BLaER1 treated with 17β-estradiol and CSF1 and Interleukin-3, amounts not matched to agents 10 nM and 100 nM (cell line): ENCODE data around the gene PEG3.

Experiments used
- H3K27ac ChIP-seq, 11 experiments: shearing (Covaris generic); formaldehyde crosslinking; 2 replicates each; pipeline ENCODE4 v1.8.1; 2022
- H3K27me3 ChIP-seq, 11 experiments: shearing (Covaris generic); formaldehyde crosslinking; 2 replicates each; pipeline ENCODE4 v1.8.1; 2022
- H3K36me3 ChIP-seq, 11 experiments: shearing (Covaris generic); formaldehyde crosslinking; 2 replicates each; pipeline ENCODE4 v1.8.1; 2022
- H3K4me1 ChIP-seq, 10 experiments: shearing (Covaris generic); formaldehyde crosslinking; 2 replicates each; pipeline ENCODE4 v1.8.1; 2022
- H3K4me2 ChIP-seq, 11 experiments: shearing (Covaris generic); formaldehyde crosslinking; 2 replicates each; pipeline ENCODE4 v1.8.1; 2022
- H3K4me3 ChIP-seq, 10 experiments: shearing (Covaris generic); formaldehyde crosslinking; 2 replicates each; pipeline ENCODE4 v1.8.1; 2022
- H3K9ac ChIP-seq, 11 experiments: shearing (Covaris generic); formaldehyde crosslinking; 2 replicates each; pipeline ENCODE4 v1.8.1; 2022
- H3K9me3 ChIP-seq, 11 experiments: shearing (Covaris generic); formaldehyde crosslinking; replicated peaks in 1 of 11; 2 replicates each; pipeline ENCODE4 v1.8.1; 2022
- H4K20me1 ChIP-seq, 11 experiments: shearing (Covaris generic); formaldehyde crosslinking; 2 replicates each; pipeline ENCODE4 v1.8.1; 2022
- Cebpa-rat ChIP-seq, 11 experiments: shearing (Covaris generic); IDR thresholded peaks; 2 replicates each; pipeline ENCODE4 v1.8.1; 2022

PEG3 gene

GRCh38 chr19:56835401-56835800 lies 5.1 kb downstream of the PEG3 start:
- no peak for TF ChIP-seq Cebpa-rat (IDR thresholded peaks at IDR 0.05)
- no peaks in the 10 kb centered on the region for H3K36me3 ChIP-seq
- no peaks in the 10 kb centered on the region for H3K27me3 ChIP-seq
- H3K4me1 ChIP-seq = peaks cover 0 to 11% (median 5%) of the 10 kb centered on the region in 10 experiments; a peak in 7 of 20 replicates
- H3K4me2 ChIP-seq = no peak overlapping the region
- H3K4me3 ChIP-seq = no peak overlapping the region
- no peaks in the 10 kb centered on the region for H4K20me1 ChIP-seq
- H3K9me3 ChIP-seq = peaks cover 35 to 42% (median 39%) of the 10 kb centered on the region in 11 experiments
- H3K27ac ChIP-seq = no peak overlapping the region
- no peak overlapping the region for H3K9ac ChIP-seq

- Histone ChIP-seq H3K9ac (no peak overlapping the region), H3K4me1 (peaks cover 0 to 11% (median 5%) of the 10 kb centered on the region in 10 experiments; a peak in 7 of 20 replicates), H3K27ac (no peak overlapping the region), H3K27me3 (no peaks in the 10 kb centered on the region), H3K4me2 (no peak overlapping the region), H3K9me3 (peaks cover 29 to 36% (median 33%) of the 10 kb centered on the region in 11 experiments), H3K4me3 (no peak overlapping the region), H4K20me1 (no peaks in the 10 kb centered on the region), H3K36me3 (no peaks in the 10 kb centered on the region)
- TF ChIP-seq Cebpa-rat (IDR thresholded peaks at IDR 0.05) = no peak
These were observed 5.8 kb downstream of the PEG3 start for GRCh38 chr19:56834564-56835375.

- Histone ChIP-seq H4K20me1 (no peaks in the 10 kb centered on the region), H3K27ac (no peak overlapping the region), H3K4me2 (no peak overlapping the region), H3K9ac (no peak overlapping the region), H3K4me1 (peaks cover 0 to 11% (median 5%) of the 10 kb centered on the region in 10 experiments; a peak in 7 of 20 replicates), H3K9me3 (peaks cover 6 to 13% (median 10%) of the 10 kb centered on the region in 11 experiments; a peak in 21 of 22 replicates), H3K36me3 (no peaks in the 10 kb centered on the region), H3K27me3 (no peaks in the 10 kb centered on the region), H3K4me3 (no peak overlapping the region)
- TF ChIP-seq Cebpa-rat (IDR thresholded peaks at IDR 0.05) = no peak
These were observed 8.1 kb downstream of the PEG3 start for GRCh38 chr19:56832352-56832928.

GRCh38 chr19:56831255-56831654 lies 9.3 kb downstream of the PEG3 start:
- TF ChIP-seq Cebpa-rat (IDR thresholded peaks at IDR 0.05) = no peak
- Histone ChIP-seq H3K4me2 (peak overlapping the region in 5 of 11 experiments; percentile 12 to 34 (median 20); a peak in 5 of 22 replicates), H3K4me1 (peaks cover 0 to 11% (median 5%) of the 10 kb centered on the region in 10 experiments; a peak in 7 of 20 replicates), H3K4me3 (no peak overlapping the region), H3K9ac (no peak overlapping the region), H3K9me3 (peaks cover 0 to 3% (median 0%) of the 10 kb centered on the region in 11 experiments; a peak in 3 of 22 replicates), H4K20me1 (no peaks in the 10 kb centered on the region), H3K27me3 (no peaks in the 10 kb centered on the region), H3K36me3 (no peaks in the 10 kb centered on the region), H3K27ac (no peak overlapping the region)

GRCh38 chr19:56829596-56829995 lies 10.9 kb downstream of the PEG3 start:
- Histone ChIP-seq H3K36me3 (no peaks in the 10 kb centered on the region), H3K27me3 (no peaks in the 10 kb centered on the region), H4K20me1 (no peaks in the 10 kb centered on the region), H3K9me3 (peaks cover 0 to 3% (median 0%) of the 10 kb centered on the region in 11 experiments; a peak in 1 of 22 replicates), H3K4me3 (no peak overlapping the region), H3K9ac (no peak overlapping the region), H3K4me1 (peaks cover 0 to 9% (median 5%) of the 10 kb centered on the region in 10 experiments; a peak in 7 of 20 replicates), H3K4me2 (no peak overlapping the region), H3K27ac (no peak overlapping the region)
- TF ChIP-seq Cebpa-rat (IDR thresholded peaks at IDR 0.05) = no peak

GRCh38 chr19:56827708-56828107 lies 12.8 kb downstream of the PEG3 start:
- Histone ChIP-seq H3K4me1 (peaks cover 0 to 9% (median 5%) of the 10 kb centered on the region in 10 experiments; a peak in 7 of 20 replicates), H3K36me3 (no peaks in the 10 kb centered on the region), H3K4me3 (no peak overlapping the region), H4K20me1 (no peaks in the 10 kb centered on the region), H3K9ac (no peak overlapping the region), H3K27ac (no peak overlapping the region), H3K27me3 (no peaks in the 10 kb centered on the region), H3K9me3 (peaks cover 0 to 10% (median 0%) of the 10 kb centered on the region in 11 experiments; a peak in 2 of 22 replicates), H3K4me2 (no peak overlapping the region)
- TF ChIP-seq Cebpa-rat (IDR thresholded peaks at IDR 0.05) = no peak

- H3K36me3 ChIP-seq = no peaks in the 10 kb centered on the region
These were observed 16.6 kb downstream of the PEG3 start for GRCh38 chr19:56823956-56824355.

GRCh38 chr19:56823417-56823816 lies 17.1 kb downstream of the PEG3 start:
- Histone ChIP-seq H3K4me2 (no peak overlapping the region), H3K9me3 (peaks cover 0 to 13% (median 0%) of the 10 kb centered on the region in 11 experiments; a peak in 2 of 22 replicates)

More at GRCh38 chr19:56823956-56824355, 16.6 kb downstream of the PEG3 start:
- no peak overlapping the region for H3K4me2 ChIP-seq
- H3K9me3 ChIP-seq = peaks cover 0 to 8% (median 0%) of the 10 kb centered on the region in 11 experiments; a peak in 2 of 22 replicates
- H3K9ac ChIP-seq = no peak overlapping the region
- H3K4me1 ChIP-seq = no peaks in the 10 kb centered on the region
- H3K4me3 ChIP-seq = no peak overlapping the region
- no peak overlapping the region for H3K27ac ChIP-seq
- no peak for TF ChIP-seq Cebpa-rat (IDR thresholded peaks at IDR 0.05)
- no peaks in the 10 kb centered on the region for H4K20me1 ChIP-seq
- H3K27me3 ChIP-seq = no peaks in the 10 kb centered on the region

GRCh38 chr19:56822755-56823154 lies 17.8 kb downstream of the PEG3 start:
- no peaks in the 10 kb centered on the region for H3K4me1 ChIP-seq
- H3K9me3 ChIP-seq = peaks cover 0 to 13% (median 0%) of the 10 kb centered on the region in 11 experiments; a peak in 2 of 22 replicates
- H3K9ac ChIP-seq = no peak overlapping the region
- H3K4me3 ChIP-seq = no peak overlapping the region
- H3K27me3 ChIP-seq = no peaks in the 10 kb centered on the region
- H3K36me3 ChIP-seq = no peaks in the 10 kb centered on the region
- no peak overlapping the region for H3K4me2 ChIP-seq
- TF ChIP-seq Cebpa-rat (IDR thresholded peaks at IDR 0.05) = no peak
- H4K20me1 ChIP-seq = no peaks in the 10 kb centered on the region
- H3K27ac ChIP-seq = no peak overlapping the region

More at GRCh38 chr19:56823417-56823816, 17.1 kb downstream of the PEG3 start:
- Histone ChIP-seq H3K36me3 (no peaks in the 10 kb centered on the region), H3K9ac (no peak overlapping the region), H3K4me1 (no peaks in the 10 kb centered on the region), H4K20me1 (no peaks in the 10 kb centered on the region), H3K27me3 (no peaks in the 10 kb centered on the region), H3K4me3 (no peak overlapping the region), H3K27ac (no peak overlapping the region)
- no peak for TF ChIP-seq Cebpa-rat (IDR thresholded peaks at IDR 0.05)
